ENCODE results near the gene TNFAIP3.
"Not testable (repeated sequence)": the region's sequence is repeated elsewhere in the genome, so short reads cannot be mapped to it uniquely, and the experiment has no call there.

Gene TNFAIP3

GRCh38 chr6:137877113-137877512 is 10.1 kb downstream of the TNFAIP3 start:
- no peak for DNase-seq (ENCODE audit: low read depth in 1 of 2, low spot score in 1 of 2)

GRCh38 chr6:137877606-137878005 is 10.5 kb downstream of the TNFAIP3 start:
- no peak for DNase-seq (ENCODE audit: low read depth in 1 of 2, low spot score in 1 of 2)

- DNase-seq (ENCODE audit: low read depth in 1 of 2, low spot score in 1 of 2), result no peak
Observed at GRCh38 chr6:137878029-137878428, 11.0 kb downstream of the TNFAIP3 start.

- DNase-seq (ENCODE audit: low read depth in 1 of 2, low spot score in 1 of 2), result no peak
Observed at GRCh38 chr6:137878486-137879285, 11.6 kb downstream of the TNFAIP3 start.

GRCh38 chr6:137879299-137879698 is 12.2 kb downstream of the TNFAIP3 start:
- DNase-seq (ENCODE audit: low read depth in 1 of 2, low spot score in 1 of 2), result no peak

- DNase-seq (ENCODE audit: low read depth in 1 of 2, low spot score in 1 of 2), result no peak
Observed at GRCh38 chr6:137879885-137880745, 13.1 kb downstream of the TNFAIP3 start.

- DNase-seq (ENCODE audit: low read depth in 1 of 2, low spot score in 1 of 2), result no peak
Observed at GRCh38 chr6:137880746-137881521, 13.9 kb downstream of the TNFAIP3 start.

- DNase-seq (ENCODE audit: low read depth in 1 of 2, low spot score in 1 of 2), result no peak
Observed at GRCh38 chr6:137881522-137881886, 14.4 kb downstream of the TNFAIP3 start.

GRCh38 chr6:137882225-137882961 is 15.3 kb downstream of the TNFAIP3 start:
- no peak for DNase-seq (ENCODE audit: low read depth in 1 of 2, low spot score in 1 of 2)

- DNase-seq (ENCODE audit: low read depth in 1 of 2, low spot score in 1 of 2), result no peak
Observed at GRCh38 chr6:137883400-137884148, 16.5 kb downstream of the TNFAIP3 start.

GRCh38 chr6:137884149-137884909 is 17.3 kb downstream of the TNFAIP3 start:
- no peak for DNase-seq (ENCODE audit: low read depth in 1 of 2, low spot score in 1 of 2)

- DNase-seq (ENCODE audit: low read depth in 1 of 2, low spot score in 1 of 2), result not testable (repeated sequence)
Observed at GRCh38 chr6:137884910-137885229, 17.8 kb downstream of the TNFAIP3 start.

- DNase-seq (ENCODE audit: low read depth in 1 of 2, low spot score in 1 of 2), result not testable (repeated sequence)
Observed at GRCh38 chr6:137886226-137886625, 19.2 kb downstream of the TNFAIP3 start.

- no peak for DNase-seq (ENCODE audit: low read depth in 1 of 2, low spot score in 1 of 2)
Observed at GRCh38 chr6:137890983-137891537, 24.0 kb downstream of the TNFAIP3 start.

- DNase-seq (ENCODE audit: low read depth in 1 of 2, low spot score in 1 of 2), result no peak
Observed at GRCh38 chr6:137892271-137892708, 25.2 kb downstream of the TNFAIP3 start.

GRCh38 chr6:137893181-137893580 is 26.1 kb downstream of the TNFAIP3 start:
- DNase-seq (ENCODE audit: low read depth in 1 of 2, low spot score in 1 of 2), result no peak

- no peak for DNase-seq (ENCODE audit: low read depth in 1 of 2, low spot score in 1 of 2)
Observed at GRCh38 chr6:137893726-137894125, 26.7 kb downstream of the TNFAIP3 start.

- not testable (repeated sequence) for DNase-seq (ENCODE audit: low read depth in 1 of 2, low spot score in 1 of 2)
Observed at GRCh38 chr6:137894378-137894777, 27.3 kb downstream of the TNFAIP3 start.

GRCh38 chr6:137894779-137895385 is 27.8 kb downstream of the TNFAIP3 start:
- no peak for DNase-seq (ENCODE audit: low read depth in 1 of 2, low spot score in 1 of 2)

Data from stimulated activated CD4-positive, alpha-beta T cell treated with anti-CD3 and anti-CD28 coated beads, Interleukin-15, amount 100 ng/mL, for 1 hour (primary cell).